Measurements from ENCODE around the gene CST7.

- TF ChIP-seq EZH2phosphoT487 (IDR thresholded peaks at IDR 0.05) (no peak), EZH2 (IDR thresholded peaks at IDR 0.05) (no peak), CTCF (IDR thresholded peaks at IDR 0.05) (no peak)
These were observed 4.6 kb downstream of the CST7 start for GRCh38 chr20:24953621-24954133.
